Activated B cell treated with CpG ODN at 0.5 μM for 24 hours (primary cell): ENCODE data around the gene ZNF738. TPM values are rescaled to one million over a fixed set of nuclear protein-coding genes. Genes with fewer than 3 reads are reported as not detected.
"Not testable (repeated sequence)": the region's sequence is repeated elsewhere in the genome, so short reads cannot be mapped to it uniquely, and the experiment has no call there.

Experiments used
- ATAC-seq: fragments of 200-7000 bp; cut with Tn5 transposase; one replicate; pipeline ENCODE4 v1.10.0; 2021; ENCODE audit warnings: low read depth, mild to moderate bottlenecking, moderate library complexity
- CTCF ChIA-PET: fragments of 350-600 bp; sonication (Branson Sonifier 250); formaldehyde crosslinking; loops from one replicate; lab custom pipeline; 2021; ENCODE audit warnings: antibody characterized with exemption; lab: Charles Lee
- POLR2A ChIA-PET: fragments of 350-600 bp; sonication (Branson Sonifier 250); formaldehyde crosslinking; loops from one replicate; lab custom pipeline; 2021; ENCODE audit warnings: antibody characterized with exemption; lab: Charles Lee
- DNase-seq: peaks from one replicate; pipeline ENCODE4 v3.0.0; 2022
- H3K27ac Mint-ChIP-seq: one replicate; pipeline ENCODE4 v1.8.0; 2020; ENCODE audit warnings: mixed read lengths
- H3K27me3 Mint-ChIP-seq: one replicate; pipeline ENCODE4 v1.8.0; 2021; ENCODE audit warnings: mixed read lengths
- H3K36me3 Mint-ChIP-seq: one replicate; pipeline ENCODE4 v1.8.0; 2021; ENCODE audit warnings: low read depth, mixed read lengths
- H3K4me1 Mint-ChIP-seq: one replicate; pipeline ENCODE4 v1.8.0; 2021; ENCODE audit warnings: mixed read lengths
- H3K4me3 Mint-ChIP-seq: one replicate; pipeline ENCODE4 v1.8.0; 2020; ENCODE audit warnings: mild to moderate bottlenecking, mixed read lengths
- H3K9me3 Mint-ChIP-seq: one replicate; pipeline ENCODE4 v1.8.0; 2020; ENCODE audit warnings: mixed read lengths
- intact Hi-C: fragments of 100-400 bp; cut with micrococcal nuclease; formaldehyde crosslinking; loops from one replicate; pipeline ENCODE4 v1.15.1; 2024
- total RNA-seq: library from RNA; stranded (reverse); gene quantifications from 2 replicates; pipeline ENCODE4 v1.2.3, GENCODE V29; 2022
- TF ChIP-seq, protein P1 (sequence below): fragments of 200-600 bp; IDR thresholded peaks from one replicate; pipeline ENCODE4 v1.8.0; 2022; ENCODE audit warnings: antibody characterized with exemption, mild to moderate bottlenecking

Gene ZNF738
- 18.7 and 22.2 TPM in 2 replicates for total RNA-seq

DNA sequence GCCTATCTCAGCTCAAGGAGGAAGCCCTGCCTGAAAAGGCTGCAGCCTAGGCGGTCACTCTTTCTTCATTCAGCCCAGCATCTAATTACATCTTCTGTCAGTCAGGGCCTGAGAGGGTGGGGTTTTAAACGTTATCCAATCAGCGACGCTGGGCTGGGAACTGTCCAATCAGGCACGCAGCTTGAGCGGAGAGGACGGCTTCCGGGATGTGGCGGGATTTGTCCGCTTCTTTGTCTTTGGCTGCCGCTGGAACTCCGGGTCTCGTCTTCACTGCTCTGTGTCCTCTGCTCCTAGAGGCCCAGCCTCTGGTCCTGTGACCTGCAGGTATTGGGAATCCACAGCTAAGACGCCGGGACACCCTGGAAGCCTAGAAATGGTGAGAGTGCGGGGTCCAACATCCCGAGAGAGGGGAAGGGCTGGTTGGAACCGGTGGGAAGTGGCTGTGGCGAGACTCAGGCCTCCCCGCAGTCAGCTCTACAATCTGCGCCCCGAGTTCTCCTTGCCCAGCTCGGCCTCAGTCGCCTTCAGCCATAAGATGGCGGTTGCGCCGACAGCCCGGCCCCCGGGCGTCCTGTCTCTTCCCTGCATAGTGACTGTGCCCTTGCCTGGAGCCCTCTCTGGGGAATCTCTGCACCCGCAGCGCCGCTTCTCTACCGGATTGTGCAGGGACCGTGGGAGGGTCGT, at the start of gene ZNF738:
Gene ZNF738, plus strand, starts transcription at position 233 of the 684 bp plus-strand sequence. Its CDS starts 141 bp downstream, at position 374.
- TF ChIP-seq, protein P1, sequence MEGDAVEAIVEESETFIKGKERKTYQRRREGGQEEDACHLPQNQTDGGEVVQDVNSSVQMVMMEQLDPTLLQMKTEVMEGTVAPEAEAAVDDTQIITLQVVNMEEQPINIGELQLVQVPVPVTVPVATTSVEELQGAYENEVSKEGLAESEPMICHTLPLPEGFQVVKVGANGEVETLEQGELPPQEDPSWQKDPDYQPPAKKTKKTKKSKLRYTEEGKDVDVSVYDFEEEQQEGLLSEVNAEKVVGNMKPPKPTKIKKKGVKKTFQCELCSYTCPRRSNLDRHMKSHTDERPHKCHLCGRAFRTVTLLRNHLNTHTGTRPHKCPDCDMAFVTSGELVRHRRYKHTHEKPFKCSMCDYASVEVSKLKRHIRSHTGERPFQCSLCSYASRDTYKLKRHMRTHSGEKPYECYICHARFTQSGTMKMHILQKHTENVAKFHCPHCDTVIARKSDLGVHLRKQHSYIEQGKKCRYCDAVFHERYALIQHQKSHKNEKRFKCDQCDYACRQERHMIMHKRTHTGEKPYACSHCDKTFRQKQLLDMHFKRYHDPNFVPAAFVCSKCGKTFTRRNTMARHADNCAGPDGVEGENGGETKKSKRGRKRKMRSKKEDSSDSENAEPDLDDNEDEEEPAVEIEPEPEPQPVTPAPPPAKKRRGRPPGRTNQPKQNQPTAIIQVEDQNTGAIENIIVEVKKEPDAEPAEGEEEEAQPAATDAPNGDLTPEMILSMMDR = no peak
- peak within 1 kb of the TSS; percentile 96 for H3K27ac Mint-ChIP-seq
- POLR2A ChIA-PET = interaction anchor here (0.5 to 2.3 kb wide), 12 partner anchors 30 to 794 kb away, joined by 3 to 26 read pairs (median 4); partner anchors contain the start of genes ZNF100, ZNF429, ZNF493 and ZNF708
- peak; percentile 70 for DNase-seq
- H3K36me3 Mint-ChIP-seq = peaks cover 24% of the 10 kb centered on the region
- H3K4me3 Mint-ChIP-seq = peak within 1 kb of the TSS; percentile 100
- intact Hi-C loops = loop anchor here (1.0 to 10.0 kb wide), 8 partner anchors 30 to 436 kb away; partner anchors contain the start of genes ZNF100, ZNF429, ZNF430 and ZNF493
- no peaks in the 10 kb centered on the region for H3K9me3 Mint-ChIP-seq
- no peaks in the 10 kb centered on the region for H3K27me3 Mint-ChIP-seq
- ATAC-seq = peak; percentile 96
- CTCF ChIA-PET = no interaction called here
- H3K4me1 Mint-ChIP-seq = peaks cover 13% of the 10 kb centered on the region

DNA sequence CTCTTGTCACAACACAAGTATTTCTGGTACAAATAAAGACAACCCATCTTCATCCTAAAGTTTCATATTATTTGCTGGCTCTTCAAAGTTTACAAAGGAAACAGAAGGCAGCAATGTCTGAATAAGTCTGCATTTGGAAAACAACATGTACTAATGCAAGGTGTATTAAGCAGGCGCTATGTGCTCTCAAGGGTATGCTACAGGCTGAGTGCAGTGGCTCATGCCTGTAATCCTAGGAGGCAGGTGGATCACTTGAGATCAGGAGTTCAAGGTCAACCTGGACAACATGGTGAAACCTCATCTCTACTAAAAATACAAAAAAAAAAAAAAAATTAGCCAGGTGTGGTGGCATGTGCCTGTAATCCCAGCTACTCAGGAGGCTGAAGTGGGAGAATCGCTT, 46.0 kb upstream of the ZNF738 start:
- H3K27ac Mint-ChIP-seq, H3K4me3 Mint-ChIP-seq, H3K27me3 Mint-ChIP-seq, CTCF ChIA-PET, ATAC-seq, POLR2A ChIA-PET, intact Hi-C loops, DNase-seq, H3K9me3 Mint-ChIP-seq: not testable (repeated sequence)
- peaks cover 45% of the 10 kb centered on the region for H3K36me3 Mint-ChIP-seq
- H3K4me1 Mint-ChIP-seq = peaks cover 19% of the 10 kb centered on the region

DNA sequence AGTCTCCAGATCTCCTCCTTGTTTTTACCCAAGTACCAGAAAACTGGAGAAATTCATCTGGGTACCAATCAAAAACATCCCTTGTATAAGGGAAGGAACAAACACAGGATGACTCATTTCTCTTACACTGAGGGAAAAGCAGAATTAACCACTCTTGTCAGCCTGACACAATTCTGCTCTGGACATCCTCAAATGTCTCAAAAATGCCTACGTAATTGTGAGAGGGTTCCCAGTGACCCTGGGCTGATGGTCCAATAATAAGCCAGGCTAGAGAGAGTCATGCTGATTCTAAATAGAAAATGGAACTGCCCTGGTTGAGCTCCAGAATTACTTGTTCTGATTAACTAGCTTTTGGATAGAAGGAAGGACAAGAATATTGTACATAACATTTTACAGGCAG, 44.1 kb upstream of the ZNF738 start:
- intact Hi-C loops = loop anchor here (1.0 kb wide), 1 partner anchor 14 kb away; no protein-coding TSS in a partner anchor
- H3K9me3 Mint-ChIP-seq = no peaks in the 10 kb centered on the region
- peaks cover 38% of the 10 kb centered on the region for H3K36me3 Mint-ChIP-seq
- TF ChIP-seq, protein P1 = no peak
- no peak overlapping the region for H3K27ac Mint-ChIP-seq
- H3K4me3 Mint-ChIP-seq = no peak overlapping the region
- no peak for DNase-seq
- CTCF ChIA-PET = no interaction called here
- no peak for ATAC-seq
- peaks cover 26% of the 10 kb centered on the region for H3K4me1 Mint-ChIP-seq
- H3K27me3 Mint-ChIP-seq = no peaks in the 10 kb centered on the region
- POLR2A ChIA-PET = interaction anchor here (0.9 kb wide), 1 partner anchor 15 kb away, joined by 4 read pairs; the partner anchor contains the start of gene ZNF708

DNA sequence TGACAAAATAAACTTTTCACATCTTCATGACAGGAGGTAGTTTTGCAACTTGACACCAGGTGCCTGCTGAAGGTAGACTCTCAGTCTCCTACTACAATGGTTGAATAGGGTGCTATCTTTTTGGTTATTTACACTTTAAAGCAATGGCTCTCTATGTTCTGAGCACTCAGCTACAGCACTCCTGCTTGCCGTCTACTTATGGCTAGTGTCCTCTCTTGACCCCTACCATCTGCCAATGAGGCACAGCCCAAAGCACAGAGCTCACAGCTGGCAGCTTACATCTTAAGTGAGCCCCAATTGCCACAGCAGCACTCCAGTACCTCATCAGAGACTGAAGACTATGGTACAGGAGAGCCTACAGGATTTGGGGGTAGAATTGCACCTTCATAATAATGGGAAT, 41.0 kb upstream of the ZNF738 start:
- H3K27me3 Mint-ChIP-seq = no peaks in the 10 kb centered on the region
- no peak for DNase-seq
- intact Hi-C loops = no loop called here
- H3K27ac Mint-ChIP-seq = no peak overlapping the region
- TF ChIP-seq, protein P1 = no peak
- ChIA-PET CTCF (no interaction called here), POLR2A (interaction anchor here (1.6 kb wide), 1 partner anchor 10 kb away, joined by 6 read pairs; no protein-coding TSS in a partner anchor)
- no peak overlapping the region for H3K4me3 Mint-ChIP-seq
- peaks cover 36% of the 10 kb centered on the region for H3K36me3 Mint-ChIP-seq
- no peak for ATAC-seq
- H3K4me1 Mint-ChIP-seq = peaks cover 43% of the 10 kb centered on the region
- H3K9me3 Mint-ChIP-seq = no peaks in the 10 kb centered on the region

DNA sequence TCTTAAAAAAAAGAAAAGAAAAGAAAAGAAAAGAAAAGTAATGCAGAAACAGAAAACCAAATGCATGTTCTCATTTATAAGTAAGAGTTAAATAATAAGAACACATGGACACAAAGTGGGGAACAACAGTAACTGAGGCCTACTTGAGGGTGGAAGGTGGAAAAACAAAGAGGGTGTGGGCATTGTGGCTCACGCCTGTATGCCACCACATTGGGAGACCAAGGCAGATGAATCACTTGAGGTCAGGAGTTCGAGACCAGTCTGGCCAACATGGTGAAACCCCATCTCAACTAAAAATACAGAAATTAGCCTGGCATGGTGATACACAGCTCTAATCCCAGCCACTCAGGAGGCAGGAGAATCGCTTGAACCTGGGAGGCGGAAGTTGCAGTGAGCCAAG, 37.7 kb upstream of the ZNF738 start:
- intact Hi-C loops = loop anchor here (10.0 kb wide), 3 partner anchors 444 to 546 kb away; partner anchors contain the start of genes ZNF100, ZNF43 and ZNF66
- TF ChIP-seq, protein P1 = no peak
- H3K9me3 Mint-ChIP-seq = peaks cover 1% of the 10 kb centered on the region
- H3K4me3 Mint-ChIP-seq = no peak overlapping the region
- DNase-seq (no peak), ATAC-seq (no peak)
- peaks cover 47% of the 10 kb centered on the region for H3K36me3 Mint-ChIP-seq
- H3K27ac Mint-ChIP-seq = no peak overlapping the region
- no peaks in the 10 kb centered on the region for H3K27me3 Mint-ChIP-seq
- peaks cover 51% of the 10 kb centered on the region for H3K4me1 Mint-ChIP-seq
- ChIA-PET CTCF (no interaction called here), POLR2A (no interaction called here)
